Measurements from ENCODE around the gene EI24. TPM values are rescaled to one million over a fixed set of nuclear protein-coding genes. Genes with fewer than 3 reads are reported as not detected.
"Not testable (repeated sequence)": the region's sequence is repeated elsewhere in the genome, so short reads cannot be mapped to it uniquely, and the experiment has no call there.

EI24 gene
- total RNA-seq, 2 donors from 2014 or later = 82.3 to 127 TPM

DNA sequence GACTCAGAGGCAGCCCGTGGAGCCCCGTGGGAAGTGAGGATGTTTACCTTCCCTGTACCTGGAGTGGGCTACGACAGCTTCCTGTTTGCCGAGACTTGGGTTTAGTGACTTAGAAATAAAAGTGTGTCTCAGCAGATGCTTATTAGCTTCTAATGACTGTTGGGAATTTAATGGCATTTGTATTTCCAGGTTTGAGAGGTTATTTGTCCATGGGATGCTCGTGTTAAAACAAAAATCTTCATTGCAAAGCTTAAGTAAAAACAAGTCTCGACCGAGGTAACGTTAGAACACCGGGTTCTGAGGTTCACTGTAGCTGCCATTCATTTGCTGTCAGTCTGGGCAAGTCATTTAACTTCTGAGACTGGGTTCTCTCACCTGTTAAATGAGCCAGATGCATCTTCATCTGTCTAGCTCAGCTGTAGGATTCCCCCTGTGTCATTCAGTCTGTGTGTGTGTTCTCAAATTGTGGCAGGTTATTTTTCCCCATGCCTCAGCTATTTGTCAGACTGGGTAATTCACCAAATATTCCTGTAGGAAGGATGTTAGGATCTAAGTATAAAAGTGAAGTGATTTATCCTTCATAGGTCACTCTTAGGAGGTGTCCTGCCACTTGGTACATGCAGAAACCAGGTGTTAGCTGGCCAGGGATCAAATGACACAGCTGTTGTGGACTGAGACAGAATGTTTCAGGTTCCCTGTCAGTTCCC, 791 bp downstream of the EI24 start:
- TF ChIP-seq, protein P1, sequence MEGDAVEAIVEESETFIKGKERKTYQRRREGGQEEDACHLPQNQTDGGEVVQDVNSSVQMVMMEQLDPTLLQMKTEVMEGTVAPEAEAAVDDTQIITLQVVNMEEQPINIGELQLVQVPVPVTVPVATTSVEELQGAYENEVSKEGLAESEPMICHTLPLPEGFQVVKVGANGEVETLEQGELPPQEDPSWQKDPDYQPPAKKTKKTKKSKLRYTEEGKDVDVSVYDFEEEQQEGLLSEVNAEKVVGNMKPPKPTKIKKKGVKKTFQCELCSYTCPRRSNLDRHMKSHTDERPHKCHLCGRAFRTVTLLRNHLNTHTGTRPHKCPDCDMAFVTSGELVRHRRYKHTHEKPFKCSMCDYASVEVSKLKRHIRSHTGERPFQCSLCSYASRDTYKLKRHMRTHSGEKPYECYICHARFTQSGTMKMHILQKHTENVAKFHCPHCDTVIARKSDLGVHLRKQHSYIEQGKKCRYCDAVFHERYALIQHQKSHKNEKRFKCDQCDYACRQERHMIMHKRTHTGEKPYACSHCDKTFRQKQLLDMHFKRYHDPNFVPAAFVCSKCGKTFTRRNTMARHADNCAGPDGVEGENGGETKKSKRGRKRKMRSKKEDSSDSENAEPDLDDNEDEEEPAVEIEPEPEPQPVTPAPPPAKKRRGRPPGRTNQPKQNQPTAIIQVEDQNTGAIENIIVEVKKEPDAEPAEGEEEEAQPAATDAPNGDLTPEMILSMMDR (IDR thresholded peaks at IDR 0.05) = no peak
- no peak for DNase-seq
- H3K4me1 ChIP-seq = peaks cover 6% of the 10 kb centered on the region
- H3K9me3 ChIP-seq = no peaks in the 10 kb centered on the region
- H3K36me3 ChIP-seq = no peaks in the 10 kb centered on the region
- H3K27me3 ChIP-seq = no peaks in the 10 kb centered on the region
- peak overlapping the region; percentile 87 to 99 for H3K9ac ChIP-seq (ENCODE audit: low read depth in 2 of 2, low read length in 2 of 2)
- peak overlapping the region; percentile 89 for H3K4me3 ChIP-seq
- intact Hi-C loops (cut with DNase I) = no loop called here
- peak overlapping the region; percentile 64 for H3K27ac ChIP-seq

DNA sequence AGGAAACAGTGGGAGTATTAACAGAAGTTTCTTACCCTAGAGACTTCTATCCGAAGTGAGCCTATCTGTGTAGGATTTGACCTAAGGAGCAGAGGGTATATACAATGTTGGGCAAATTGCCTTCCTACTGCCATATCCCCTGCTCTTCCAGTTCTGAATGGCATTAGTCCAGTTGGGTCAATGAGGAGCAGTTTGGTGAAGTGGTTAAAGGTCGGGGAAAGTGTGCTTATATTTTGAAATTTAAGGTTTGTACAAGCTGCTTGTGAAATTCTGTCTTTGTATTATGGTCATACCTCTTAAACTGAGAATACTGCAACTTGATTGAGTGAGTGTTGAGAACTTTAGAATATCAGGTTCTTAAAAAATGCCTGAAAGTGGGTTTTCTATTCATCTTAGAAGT, 1.7 kb downstream of the EI24 start:
- H3K27me3 ChIP-seq = no peaks in the 10 kb centered on the region
- no peak overlapping the region for H3K4me3 ChIP-seq
- H3K36me3 ChIP-seq = peaks cover under 1% of the 10 kb centered on the region
- H3K9me3 ChIP-seq = no peaks in the 10 kb centered on the region
- H3K27ac ChIP-seq = no peak overlapping the region
- H3K9ac ChIP-seq (ENCODE audit: low read depth in 2 of 2, low read length in 2 of 2) = peak overlapping the region in 1 of 2 donors; percentile 19
- TF ChIP-seq, protein P1 (IDR thresholded peaks at IDR 0.05) = no peak
- intact Hi-C loops (cut with DNase I) = no loop called here
- peaks cover 6% of the 10 kb centered on the region for H3K4me1 ChIP-seq
- DNase-seq = no peak

DNA sequence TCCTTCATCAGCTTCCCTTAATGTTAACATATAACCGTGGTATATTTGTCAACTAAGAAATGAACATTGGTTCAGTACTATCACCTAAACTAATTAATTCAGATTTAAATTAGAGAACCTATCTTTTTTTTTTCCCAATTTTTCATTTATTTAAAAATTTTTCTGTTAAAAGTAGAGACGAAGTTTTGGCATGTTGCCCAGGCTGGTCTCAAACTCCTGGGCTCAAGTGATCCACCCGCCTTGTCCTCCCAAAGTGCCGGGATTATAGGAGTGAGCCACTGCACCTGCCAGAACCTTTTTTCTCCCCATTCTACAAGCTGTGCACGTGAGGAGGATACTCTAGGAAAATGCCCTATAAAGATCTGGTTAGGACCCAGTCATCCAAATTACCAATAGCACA, 3.6 kb downstream of the EI24 start:
- DNase-seq = no peak
- Histone ChIP-seq H3K36me3 (peaks cover 5% of the 10 kb centered on the region), H3K27me3 (no peaks in the 10 kb centered on the region), H3K4me3 (no peak overlapping the region), H3K27ac (no peak overlapping the region), H3K9me3 (no peaks in the 10 kb centered on the region), H3K9ac (ENCODE audit: low read depth in 2 of 2, low read length in 2 of 2) (no peak overlapping the region), H3K4me1 (peaks cover 6% of the 10 kb centered on the region)
- TF ChIP-seq, protein P1 (IDR thresholded peaks at IDR 0.05) = no peak
- intact Hi-C loops (cut with DNase I) = no loop called here

DNA sequence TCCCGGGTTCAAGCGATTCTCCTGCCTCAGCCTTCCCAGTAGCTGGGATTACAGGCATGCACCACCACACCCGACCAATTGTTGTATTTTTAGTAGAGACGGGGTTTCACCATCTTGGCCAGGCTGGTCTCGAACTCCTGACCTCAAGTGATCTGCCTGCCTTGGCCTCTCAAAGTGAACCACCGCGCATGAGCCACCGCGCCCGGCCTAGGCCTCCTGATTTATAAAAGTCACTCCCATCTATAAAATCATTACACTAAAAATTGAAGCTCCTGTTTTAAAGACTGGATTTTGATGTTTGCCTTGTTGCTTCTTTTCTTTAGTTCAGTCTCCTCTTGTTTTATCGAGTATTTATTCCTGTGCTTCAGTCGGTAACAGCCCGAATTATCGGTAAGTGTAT, 7.9 kb downstream of the EI24 start:
- H3K27me3 ChIP-seq; H3K4me1 ChIP-seq; H3K27ac ChIP-seq; intact Hi-C loops (cut with DNase I); H3K4me3 ChIP-seq; H3K9me3 ChIP-seq; H3K9ac ChIP-seq (ENCODE audit: low read depth in 2 of 2, low read length in 2 of 2); DNase-seq: not testable (repeated sequence)
- H3K36me3 ChIP-seq = peaks cover 12% of the 10 kb centered on the region

DNA sequence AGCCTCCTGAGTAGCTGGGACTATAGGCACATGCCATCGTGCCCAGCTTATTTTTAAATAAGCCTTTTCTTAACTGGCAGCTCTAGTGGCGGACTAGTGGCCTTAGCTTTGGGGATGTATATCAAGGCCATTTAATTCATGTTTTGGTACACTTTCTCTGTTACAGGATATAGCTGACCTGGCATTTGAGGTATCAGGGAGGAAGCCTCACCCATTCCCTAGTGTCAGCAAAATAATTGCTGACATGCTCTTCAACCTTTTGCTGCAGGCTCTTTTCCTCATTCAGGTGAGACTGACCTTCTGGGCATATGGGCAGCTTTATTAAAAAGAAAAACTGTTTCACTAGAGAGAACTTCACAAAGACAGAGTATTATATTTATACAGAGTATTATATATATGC, 9.5 kb downstream of the EI24 start:
- TF ChIP-seq, protein P1 (IDR thresholded peaks at IDR 0.05) = no peak
- intact Hi-C loops (cut with DNase I) = no loop called here
- Histone ChIP-seq H3K27ac (no peak overlapping the region), H3K9me3 (no peaks in the 10 kb centered on the region), H3K4me1 (no peaks in the 10 kb centered on the region), H3K27me3 (no peaks in the 10 kb centered on the region), H3K9ac (ENCODE audit: low read depth in 2 of 2, low read length in 2 of 2) (no peak overlapping the region), H3K4me3 (no peak overlapping the region), H3K36me3 (peaks cover 12% of the 10 kb centered on the region)
- DNase-seq = no peak

DNA sequence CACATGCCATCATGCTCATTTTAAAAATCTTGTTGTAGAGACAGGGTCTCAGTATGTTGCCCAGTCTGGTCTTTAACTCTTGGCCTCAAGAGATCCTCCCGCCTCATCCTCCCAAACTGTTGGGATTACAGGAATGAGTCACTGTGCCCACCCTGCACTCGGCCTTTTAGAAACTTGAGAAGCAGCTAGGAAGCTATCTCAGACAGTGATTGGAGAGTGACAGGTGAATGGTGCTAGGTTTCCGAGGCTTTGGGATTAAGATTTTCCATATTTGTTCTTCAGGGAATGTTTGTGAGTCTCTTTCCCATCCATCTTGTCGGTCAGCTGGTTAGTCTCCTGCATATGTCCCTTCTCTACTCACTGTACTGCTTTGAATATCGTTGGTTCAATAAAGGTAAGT, 10.5 kb downstream of the EI24 start:
- Histone ChIP-seq H3K9me3 (no peaks in the 10 kb centered on the region), H3K36me3 (peaks cover 12% of the 10 kb centered on the region), H3K27me3 (no peaks in the 10 kb centered on the region), H3K27ac (no peak overlapping the region), H3K4me1 (no peaks in the 10 kb centered on the region), H3K9ac (ENCODE audit: low read depth in 2 of 2, low read length in 2 of 2) (no peak overlapping the region), H3K4me3 (no peak overlapping the region)
- DNase-seq = no peak
- TF ChIP-seq, protein P1 (IDR thresholded peaks at IDR 0.05) = no peak
- intact Hi-C loops (cut with DNase I) = loop anchor here (5.0 kb wide), 1 partner anchor 37 kb away; no protein-coding TSS in a partner anchor
